Transverse colon (tissue), 4 donors: ENCODE results near the gene AGPAT4.

Experiments used
- CTCF ChIP-seq, 5 experiments: fragments of 200-600 bp in 3 of 5; fragments of 450-650 bp in 2 of 5; sonication (generic) in 3 of 5; IDR thresholded peaks; 1 replicate in 2 of 5; 2 replicates in 3 of 5; pipeline ENCODE4 v1.5.1; 2016 to 2017; ENCODE audit warnings: antibody characterized with exemption in 5 of 5, inconsistent platforms in 3 of 5, mild to moderate bottlenecking in 2 of 5, moderate library complexity in 1 of 5
- POLR2A ChIP-seq: fragments of 450-650 bp; IDR thresholded peaks from one replicate; pipeline ENCODE4 v1.6.1; 2016; ENCODE audit warnings: antibody characterized with exemption, mild to moderate bottlenecking, moderate library complexity
- POLR2AphosphoS5 ChIP-seq, 3 donors: sonication (generic); formaldehyde crosslinking; IDR thresholded peaks; one replicate each; pipeline ENCODE4 v1.6.1; 2016; ENCODE audit warnings: antibody characterized with exemption in 3 of 3

- TF ChIP-seq CTCF (IDR thresholded peaks at IDR 0.05) (no peak), POLR2AphosphoS5 (IDR thresholded peaks at IDR 0.05) (no peak), POLR2A (no peak)
Measured at GRCh38 chr6:161302949-161303348, 29.1 kb upstream of the AGPAT4 start.
